BJ (cell line): ENCODE results near the gene GNB5. TPM values are rescaled to one million over a fixed set of nuclear protein-coding genes. Genes with fewer than 3 reads are reported as not detected.

Source experiments
- CTCF ChIA-PET: fragments of 350-600 bp; formaldehyde crosslinking; extraction: SDS; loops from one replicate; lab custom pipeline; 2021; ENCODE audit warnings: antibody characterized with exemption, inconsistent platforms; lab: Yijun Ruan, JAX
- POLR2A ChIA-PET: fragments of 300-600 bp; sonication (Branson Sonifier 250); formaldehyde crosslinking; extraction: SDS; loops from one replicate; lab custom pipeline; 2021; ENCODE audit warnings: antibody characterized with exemption; lab: Charles Lee
- DNase-seq: peaks from one replicate; pipeline ENCODE4 v3.0.0-alpha.2; 2011; ENCODE audit warnings: low read depth
- H3K27me3 ChIP-seq: 2 replicates; pipeline ENCODE4 v1.6.0; 2011; ENCODE audit warnings: low read length; ENCODE audit not compliant: control insufficient read depth, insufficient read depth
- H3K36me3 ChIP-seq: 2 replicates; pipeline ENCODE4 v1.5.1; 2011; ENCODE audit warnings: low read length; ENCODE audit not compliant: control insufficient read depth, insufficient read depth
- H3K4me3 ChIP-seq: 2 replicates; pipeline ENCODE4 v1.5.1; 2011; ENCODE audit warnings: low read depth, mild to moderate bottlenecking, control low read depth, low read length
- polyA plus RNA-seq: library from polyadenylated mRNA; depleted of rRNA; stranded (reverse); fragments of >200 nt; gene quantifications from 2 replicates; pipeline ENCODE4 v1.2.3, GENCODE V29; 2011
- TF ChIP-seq, protein P1 (sequence below): IDR thresholded peaks from 2 replicates; pipeline ENCODE4 v1.5.1; 2011; ENCODE audit warnings: low read depth, mild to moderate bottlenecking, control low read depth, inconsistent platforms, low read length, moderate library complexity; ENCODE audit not compliant: insufficient read depth

GNB5 gene
- polyA plus RNA-seq, 1 experiment: 63.0 TPM

DNA sequence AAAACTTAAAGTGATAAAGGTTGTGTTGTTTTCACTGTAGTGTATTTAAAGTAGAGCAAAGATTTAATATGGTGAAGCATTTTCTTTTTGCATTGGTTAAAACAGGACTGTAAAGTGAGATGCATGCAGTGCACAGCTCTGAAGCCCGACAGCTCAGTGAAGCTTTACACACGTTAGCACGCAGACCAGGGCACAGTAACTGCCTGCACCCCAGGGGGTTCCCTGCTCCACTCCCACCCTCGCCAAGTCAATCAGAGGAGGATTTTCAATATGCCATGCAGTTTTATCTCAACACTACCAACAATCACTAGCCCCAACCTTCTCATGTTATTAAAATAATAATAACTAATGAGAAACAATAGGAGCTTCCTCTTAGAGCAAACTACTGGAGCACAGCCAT lies 50.5 kb downstream of the GNB5 start:
- POLR2A ChIA-PET: no interaction called here

DNA sequence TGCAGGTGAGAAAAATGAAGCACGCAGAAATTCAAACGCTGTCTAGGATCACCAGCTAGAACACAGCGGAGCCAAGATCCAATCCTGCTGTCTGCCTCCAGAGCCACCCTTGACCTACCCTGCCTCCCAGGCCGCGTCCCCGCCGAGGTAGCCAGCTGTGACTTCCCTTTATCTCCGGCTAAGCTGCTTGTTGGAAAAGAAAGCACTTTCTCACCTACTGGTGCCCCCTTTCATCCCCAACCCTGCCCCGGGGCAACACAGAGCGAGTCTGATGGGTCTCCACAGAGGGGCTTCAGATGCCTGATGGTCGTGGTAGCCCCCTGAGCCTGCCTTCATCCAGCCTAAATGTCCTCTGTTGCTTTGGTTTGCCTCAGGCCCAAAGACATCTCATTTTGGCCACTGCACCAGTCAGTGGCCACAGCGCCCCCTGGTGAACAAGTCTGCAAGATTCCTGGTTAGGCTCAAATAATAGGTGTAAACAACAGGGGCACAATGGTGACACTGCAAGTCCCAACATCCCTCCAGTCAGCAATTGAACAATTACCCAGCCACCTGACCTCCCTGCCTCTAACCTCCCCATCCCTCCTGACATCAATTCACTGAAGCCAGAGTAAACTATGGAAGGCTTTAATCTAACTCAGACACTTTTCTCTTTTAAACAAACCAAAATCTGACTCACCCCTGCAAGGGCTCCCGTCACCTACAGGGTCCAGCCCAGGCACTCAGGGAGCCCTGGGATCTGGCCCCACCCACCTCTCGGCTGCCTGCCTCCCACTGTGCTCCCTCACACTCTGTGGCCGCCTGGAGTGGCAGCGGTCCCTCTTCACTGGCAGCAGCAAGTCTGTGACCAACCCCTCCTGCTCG lies 51.4 kb downstream of the GNB5 start:
- no peaks in the 10 kb centered on the region for H3K27me3 ChIP-seq
- H3K36me3 ChIP-seq: peaks cover 1% of the 10 kb centered on the region; the same call in 1 of the 2 replicates
- H3K4me3 ChIP-seq: no peak overlapping the region
- POLR2A ChIA-PET: interaction anchor here (0.6 kb wide), 1 partner anchor 16 kb away, joined by 7 read pairs; no protein-coding TSS in a partner anchor
- CTCF ChIA-PET: interaction anchor here (0.6 to 2.2 kb wide), 44 partner anchors 10 to 364 kb away, joined by 3 to 14 read pairs (median 4); partner anchors contain the start of genes BCL2L10 and LEO1
- TF ChIP-seq, protein P1, sequence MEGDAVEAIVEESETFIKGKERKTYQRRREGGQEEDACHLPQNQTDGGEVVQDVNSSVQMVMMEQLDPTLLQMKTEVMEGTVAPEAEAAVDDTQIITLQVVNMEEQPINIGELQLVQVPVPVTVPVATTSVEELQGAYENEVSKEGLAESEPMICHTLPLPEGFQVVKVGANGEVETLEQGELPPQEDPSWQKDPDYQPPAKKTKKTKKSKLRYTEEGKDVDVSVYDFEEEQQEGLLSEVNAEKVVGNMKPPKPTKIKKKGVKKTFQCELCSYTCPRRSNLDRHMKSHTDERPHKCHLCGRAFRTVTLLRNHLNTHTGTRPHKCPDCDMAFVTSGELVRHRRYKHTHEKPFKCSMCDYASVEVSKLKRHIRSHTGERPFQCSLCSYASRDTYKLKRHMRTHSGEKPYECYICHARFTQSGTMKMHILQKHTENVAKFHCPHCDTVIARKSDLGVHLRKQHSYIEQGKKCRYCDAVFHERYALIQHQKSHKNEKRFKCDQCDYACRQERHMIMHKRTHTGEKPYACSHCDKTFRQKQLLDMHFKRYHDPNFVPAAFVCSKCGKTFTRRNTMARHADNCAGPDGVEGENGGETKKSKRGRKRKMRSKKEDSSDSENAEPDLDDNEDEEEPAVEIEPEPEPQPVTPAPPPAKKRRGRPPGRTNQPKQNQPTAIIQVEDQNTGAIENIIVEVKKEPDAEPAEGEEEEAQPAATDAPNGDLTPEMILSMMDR: peak; percentile 84
- DNase-seq: no peak

More for the DNA sequence above, 50.5 kb downstream of the GNB5 start:
- no peak for DNase-seq
- no peaks in the 10 kb centered on the region for H3K27me3 ChIP-seq
- CTCF ChIA-PET: interaction anchor here (0.6 to 2.2 kb wide), 22 partner anchors 9 to 490 kb away, joined by 3 to 8 read pairs (median 4); partner anchors contain the start of gene BCL2L10
- H3K36me3 ChIP-seq: peaks cover 1% of the 10 kb centered on the region; the same call in 1 of the 2 replicates
- H3K4me3 ChIP-seq: no peak overlapping the region
- TF ChIP-seq, protein P1: no peak

DNA sequence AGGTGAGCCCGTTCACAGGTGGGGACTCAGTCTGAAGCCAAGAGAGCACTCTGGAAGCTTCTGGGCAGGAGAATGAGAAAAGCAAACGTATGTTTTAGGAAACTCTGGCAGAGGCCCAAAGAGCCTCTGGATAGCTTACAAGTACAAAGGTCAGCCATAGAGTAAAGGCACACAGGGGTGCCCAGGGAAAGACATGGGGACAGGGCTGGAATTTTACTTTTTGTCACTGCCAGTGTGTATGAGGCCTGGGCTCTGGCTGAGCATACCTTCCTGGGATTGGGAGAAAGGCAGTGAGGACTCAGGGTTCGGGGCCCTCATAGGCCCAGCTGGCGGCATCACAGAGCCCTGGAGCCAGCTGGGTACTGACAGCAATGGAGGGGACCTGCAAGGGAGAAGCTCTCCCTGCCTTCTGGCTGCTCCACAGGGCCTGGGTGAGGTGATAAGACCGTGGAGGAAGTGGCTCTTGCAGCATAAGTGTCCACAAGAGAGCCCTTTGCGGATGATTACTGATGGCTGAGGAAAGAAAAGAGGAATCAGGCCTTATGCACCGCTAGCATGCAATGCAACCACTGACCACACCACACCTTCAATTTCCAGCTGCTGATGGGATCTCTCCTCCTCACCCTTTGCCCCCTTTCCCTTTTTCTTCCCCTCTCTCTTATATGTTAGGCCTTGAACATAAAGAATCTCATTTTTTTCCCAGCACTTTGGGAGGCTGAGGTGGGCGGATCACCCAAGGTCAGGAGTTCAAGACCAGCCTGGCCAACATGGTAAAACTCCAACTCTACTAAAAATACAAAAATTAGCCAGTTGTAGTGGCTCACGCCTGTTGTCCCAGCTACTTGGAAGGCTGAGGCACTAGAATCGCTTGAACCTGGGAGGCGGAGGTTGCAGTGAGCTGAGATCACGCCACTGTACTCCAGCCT lies 53.5 kb downstream of the GNB5 start:
- POLR2A ChIA-PET: no interaction called here
- no peaks in the 10 kb centered on the region for H3K27me3 ChIP-seq
- CTCF ChIA-PET: interaction anchor here (0.7 to 2.2 kb wide), 5 partner anchors 13 to 167 kb away, joined by 3 to 14 read pairs (median 6); partner anchors contain the start of gene LEO1
- DNase-seq: no peak
- TF ChIP-seq, protein P1: no peak
- H3K36me3 ChIP-seq: peaks cover 4% of the 10 kb centered on the region
- H3K4me3 ChIP-seq: no peak overlapping the region

DNA sequence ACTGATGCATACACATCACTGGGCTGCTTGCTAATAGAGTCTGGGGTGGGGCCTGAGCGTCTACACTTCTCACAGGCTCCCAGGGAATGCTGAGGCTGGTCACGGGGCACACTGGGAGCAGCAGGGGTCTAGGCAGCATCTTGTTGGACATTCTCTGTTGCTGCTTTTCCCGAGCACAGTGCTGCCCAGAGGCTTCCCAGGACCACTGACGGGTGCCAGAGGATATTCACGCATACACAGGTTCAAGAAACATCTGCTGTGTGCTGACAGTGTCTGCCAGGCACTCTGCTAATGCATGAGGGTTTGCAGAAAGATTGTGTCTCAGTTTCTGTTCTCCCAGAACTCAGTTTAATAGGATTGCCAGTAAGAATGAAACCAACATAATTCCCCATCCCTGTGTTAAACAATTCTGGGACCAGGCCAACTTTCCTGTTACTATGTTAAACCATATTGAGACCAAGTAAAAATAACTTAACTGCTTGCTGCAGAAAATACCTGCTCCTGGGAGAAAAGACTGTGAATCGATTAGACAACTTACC lies 54.7 kb downstream of the GNB5 start:
- H3K4me3 ChIP-seq: no peak overlapping the region
- POLR2A ChIA-PET: no interaction called here
- DNase-seq: no peak
- TF ChIP-seq, protein P1: no peak
- H3K27me3 ChIP-seq: no peaks in the 10 kb centered on the region
- H3K36me3 ChIP-seq: peaks cover 4% of the 10 kb centered on the region
- CTCF ChIA-PET: interaction anchor here (1.0 kb wide), 1 partner anchor 165 kb away, joined by 3 read pairs; the partner anchor contains the start of gene LEO1
